Kidney glomerular epithelial cell (primary cell): ENCODE results near the gene GRIA2.

Experiments used
- DNase-seq: peaks from one replicate; lab custom pipeline; 2025; lab: John Stamatoyannopoulos, UW

Gene GRIA2

DNA sequence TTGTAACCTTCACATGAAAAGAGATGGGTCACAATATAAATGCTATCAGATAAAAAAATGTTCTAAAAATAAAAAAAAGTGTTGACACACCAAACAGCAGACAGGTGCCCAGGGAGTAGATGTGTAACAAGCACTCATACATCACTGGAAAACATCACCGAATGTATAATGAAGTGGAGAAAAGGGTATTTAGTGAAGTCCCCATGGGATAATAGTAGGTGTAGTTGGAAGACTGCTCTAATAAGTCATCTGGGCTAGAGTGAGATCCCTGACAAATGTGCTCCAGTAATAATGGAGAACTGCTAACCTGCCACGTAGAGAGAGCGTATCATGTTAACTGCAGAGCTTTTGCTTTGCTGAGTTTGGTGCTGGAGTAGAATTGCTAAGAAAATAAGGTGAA, 152.0 kb downstream of the GRIA2 start:
- no peak for DNase-seq

DNA sequence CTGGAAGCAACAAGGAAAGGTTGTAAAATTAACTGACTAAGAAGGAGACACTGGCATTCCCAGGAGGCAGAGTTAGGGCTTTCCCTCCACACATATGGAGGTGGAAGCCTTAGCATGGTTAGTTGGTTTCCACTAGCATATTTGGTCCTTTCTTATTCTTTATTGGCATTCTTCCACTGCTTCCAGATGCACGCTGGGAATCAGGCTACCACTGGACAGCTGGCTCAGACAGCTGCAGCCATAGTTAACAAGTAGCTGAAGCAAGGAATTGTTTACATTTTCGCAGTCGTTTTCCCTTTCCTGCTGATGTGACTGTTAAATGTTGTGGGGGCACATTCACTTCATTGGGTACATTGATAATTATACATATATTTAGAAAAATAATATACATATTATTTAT, 169.2 kb downstream of the GRIA2 start:
- no peak for DNase-seq

DNA sequence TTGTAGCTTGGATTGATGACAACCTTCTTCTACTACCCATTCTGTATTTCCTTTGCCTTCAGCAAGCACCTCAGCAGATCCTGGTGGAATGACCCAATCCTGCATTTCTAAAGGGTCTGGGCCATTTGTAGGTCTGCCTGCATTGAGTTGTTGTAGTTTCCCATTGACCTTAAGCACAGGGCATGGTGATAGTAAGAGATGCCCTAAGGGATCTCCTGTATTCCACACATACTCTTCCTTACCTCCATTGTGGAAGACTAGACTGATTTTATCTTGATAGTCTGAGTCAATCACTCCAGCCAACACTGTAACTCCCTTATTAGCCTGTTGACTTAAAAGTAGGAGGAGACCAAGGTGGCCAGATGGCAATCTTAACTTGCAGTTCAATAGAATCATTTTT, 184.5 kb downstream of the GRIA2 start:
- no peak for DNase-seq
